Hepatic stellate cell (primary cell): ENCODE measurements around the gene RTL10.

Experiments
- DNase-seq: peaks from one replicate; pipeline ENCODE4 v3.0.0; 2011; ENCODE audit warnings: low spot score

The RTL10 gene

GRCh38 chr22:19823191-19823901 is 31.3 kb downstream of the RTL10 start:
- no peak for DNase-seq

GRCh38 chr22:19822301-19823117 is 32.2 kb downstream of the RTL10 start:
- DNase-seq = no peak

- DNase-seq = no peak
Observed at GRCh38 chr22:19821523-19822300, 33.0 kb downstream of the RTL10 start.

- DNase-seq = no peak
Observed at GRCh38 chr22:19820880-19821522, 33.7 kb downstream of the RTL10 start.

- no peak for DNase-seq
Observed at GRCh38 chr22:19819911-19820879, 34.5 kb downstream of the RTL10 start.

- no peak for DNase-seq
Observed at GRCh38 chr22:19819208-19819910, 35.3 kb downstream of the RTL10 start.

- DNase-seq = no peak
Observed at GRCh38 chr22:19818324-19819207, 36.1 kb downstream of the RTL10 start.

GRCh38 chr22:19816372-19817119 is 38.1 kb downstream of the RTL10 start:
- DNase-seq = no peak

- DNase-seq = no peak
Observed at GRCh38 chr22:19815823-19816290, 38.8 kb downstream of the RTL10 start.

GRCh38 chr22:19815093-19815822 is 39.4 kb downstream of the RTL10 start:
- DNase-seq = no peak

- no peak for DNase-seq
Observed at GRCh38 chr22:19814428-19814827, 40.2 kb downstream of the RTL10 start.

GRCh38 chr22:19812910-19813309 is 41.8 kb downstream of the RTL10 start:
- DNase-seq = no peak

GRCh38 chr22:19811811-19812771 is 42.6 kb downstream of the RTL10 start:
- no peak for DNase-seq

- no peak for DNase-seq
Observed at GRCh38 chr22:19811211-19811621, 43.5 kb downstream of the RTL10 start.

GRCh38 chr22:19810381-19811201 is 44.1 kb downstream of the RTL10 start:
- DNase-seq = peak; percentile 77

GRCh38 chr22:19809741-19810140 is 44.9 kb downstream of the RTL10 start:
- no peak for DNase-seq
